HPDE6-E6E7 (cell line): ENCODE data around the gene ATG5.

Experiments used
- DNase-seq: peaks from one replicate; pipeline ENCODE4 v3.0.0; 2011; ENCODE audit warnings: missing footprints; ENCODE audit errors: extremely low spot score

Gene ATG5

DNA sequence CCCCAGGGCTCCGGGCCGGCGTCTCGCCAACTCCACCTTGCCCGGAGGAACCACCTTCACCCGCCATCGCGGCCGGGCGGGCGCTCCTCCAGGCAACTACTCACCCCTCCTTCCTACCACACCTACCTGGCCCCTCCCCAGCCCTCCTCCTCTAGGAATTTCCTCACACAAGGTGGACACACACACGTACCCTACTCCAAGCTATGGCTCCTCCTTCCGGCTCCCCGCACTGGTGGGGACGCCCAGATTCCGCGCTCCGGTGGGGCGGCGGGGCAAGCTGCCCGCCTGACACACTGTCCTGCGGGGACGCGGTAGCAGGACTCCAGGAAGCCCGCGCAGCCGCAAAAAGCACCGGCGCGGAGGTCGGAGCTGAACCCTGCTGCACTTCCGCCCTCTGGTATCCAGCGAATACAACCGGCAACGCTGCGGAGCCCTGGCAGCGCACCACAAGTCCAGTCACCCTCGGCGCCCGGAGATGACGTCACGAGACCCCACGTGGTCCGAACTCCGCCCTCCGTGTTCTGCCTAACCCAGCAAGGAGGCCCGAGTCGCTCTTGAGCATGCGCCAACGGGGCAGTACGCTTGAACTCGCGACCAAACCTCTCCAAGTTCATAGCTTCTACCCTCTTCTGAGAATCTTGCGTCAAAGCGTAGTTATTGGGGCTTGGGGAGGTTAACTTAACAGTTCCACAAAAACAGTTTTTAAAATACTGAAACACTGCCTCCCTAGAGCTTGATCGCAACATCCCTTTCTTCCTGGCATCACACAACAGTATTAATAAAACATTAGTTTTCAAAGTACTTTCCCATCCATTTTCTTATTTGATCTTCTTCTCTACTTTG lies at the start of gene ATG5:
TSS of gene ATG5 (minus strand) at position 425 of the 843 bp plus-strand sequence. CDS start 9,552 bp downstream, outside the sequence.
- DNase-seq, result peak; percentile 99

DNA sequence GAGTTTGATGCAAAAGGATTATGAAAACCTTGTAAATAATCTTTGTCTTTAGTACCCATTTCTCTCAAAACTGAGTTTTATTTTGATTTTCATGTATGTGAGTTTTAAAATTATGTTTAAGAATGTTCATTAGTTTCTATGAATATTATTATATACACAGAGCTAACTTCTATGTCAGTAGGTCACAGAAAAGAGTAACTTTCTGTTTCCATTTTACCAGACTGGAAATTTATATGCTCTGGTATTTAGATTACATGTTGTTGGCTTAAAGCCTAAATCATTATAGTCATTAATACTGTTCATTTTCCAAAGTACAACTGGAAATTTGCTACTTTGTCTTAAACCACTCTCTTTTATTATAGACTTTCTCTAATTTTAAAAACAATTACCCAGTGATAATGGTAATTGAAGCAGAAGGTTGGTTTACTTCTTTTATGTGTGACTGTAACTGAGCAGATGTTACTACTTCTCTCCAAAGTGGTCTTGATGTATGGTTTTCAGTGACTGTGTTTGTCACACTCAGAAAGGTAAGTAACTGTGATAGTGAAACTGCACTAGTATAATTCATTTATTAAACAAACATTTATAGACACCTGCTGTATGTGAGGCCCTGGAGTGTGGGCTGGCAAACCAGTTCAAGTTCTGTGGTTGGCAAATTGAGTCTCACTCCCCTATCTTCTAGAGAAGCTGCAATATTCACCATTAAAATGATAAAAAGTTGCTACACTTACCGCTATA lies 48.1 kb upstream of the ATG5 start:
- DNase-seq, result no peak

DNA sequence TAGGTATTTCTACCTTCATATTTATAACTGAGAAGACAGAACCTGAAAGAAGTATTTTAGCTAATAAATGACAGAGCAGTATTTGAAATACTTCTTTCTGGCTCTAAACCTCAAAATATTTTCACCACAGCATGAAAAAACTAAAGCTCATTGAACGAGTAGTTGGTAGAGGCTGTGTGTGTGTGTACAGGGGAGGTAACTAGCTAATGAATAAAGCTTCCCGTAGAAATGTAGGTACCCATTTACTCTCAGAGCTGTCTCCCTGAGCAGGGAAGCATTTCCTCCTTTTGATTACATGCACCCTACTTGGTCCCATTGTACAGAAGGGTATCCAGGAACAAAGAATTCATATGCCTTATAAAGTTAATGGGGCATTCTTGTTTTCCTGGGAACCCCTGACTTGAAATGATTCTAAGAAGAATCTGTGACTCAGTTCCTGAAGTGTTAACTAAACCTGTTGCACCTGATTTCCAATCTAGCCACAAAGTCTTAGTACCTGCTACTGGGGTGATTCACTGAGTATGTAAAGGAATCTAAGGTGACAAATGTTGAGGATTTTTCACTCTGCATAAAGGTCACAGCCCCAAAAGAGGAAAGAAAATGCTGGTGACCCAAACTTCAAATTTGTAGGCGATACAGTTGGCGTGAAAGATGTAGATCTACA lies 47.4 kb upstream of the ATG5 start:
- DNase-seq, result no peak

DNA sequence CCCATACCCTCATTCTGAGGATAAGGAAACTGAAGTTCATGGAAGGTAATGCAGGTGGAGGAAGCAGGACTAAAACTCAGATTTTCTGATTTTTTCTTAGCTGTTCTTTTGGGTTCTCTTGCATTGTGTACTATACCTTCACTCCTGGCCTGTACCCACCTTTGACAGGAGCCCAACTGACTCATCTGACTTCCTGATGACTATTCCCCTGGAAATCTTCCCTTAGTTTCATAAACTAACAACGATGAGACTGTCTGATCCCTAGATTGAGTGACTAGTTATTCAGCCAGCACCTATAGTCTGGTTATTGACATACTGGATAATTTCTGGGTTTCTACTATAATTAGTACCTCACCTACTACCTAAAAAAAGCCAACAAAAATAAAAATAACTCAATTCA lies 45.1 kb upstream of the ATG5 start:
- no peak for DNase-seq

DNA sequence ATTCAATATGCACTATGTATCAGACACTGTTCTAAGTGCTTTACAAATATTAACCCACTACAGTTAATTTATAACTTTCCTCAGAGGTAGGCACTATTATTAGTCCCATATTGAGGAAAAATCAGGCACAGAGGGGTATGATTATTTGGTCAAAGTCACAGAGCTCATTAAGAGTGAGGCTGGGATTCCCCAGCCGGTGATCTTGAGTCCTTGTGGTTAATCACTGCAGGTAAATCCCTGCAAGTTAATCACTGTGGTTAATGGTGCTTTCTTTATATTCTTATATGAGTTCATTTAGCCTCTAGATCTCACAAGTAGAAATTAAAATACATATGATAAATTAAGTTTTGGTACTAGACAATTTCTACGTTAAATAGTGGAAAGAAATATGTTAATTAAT lies 44.2 kb upstream of the ATG5 start:
- DNase-seq, result no peak

DNA sequence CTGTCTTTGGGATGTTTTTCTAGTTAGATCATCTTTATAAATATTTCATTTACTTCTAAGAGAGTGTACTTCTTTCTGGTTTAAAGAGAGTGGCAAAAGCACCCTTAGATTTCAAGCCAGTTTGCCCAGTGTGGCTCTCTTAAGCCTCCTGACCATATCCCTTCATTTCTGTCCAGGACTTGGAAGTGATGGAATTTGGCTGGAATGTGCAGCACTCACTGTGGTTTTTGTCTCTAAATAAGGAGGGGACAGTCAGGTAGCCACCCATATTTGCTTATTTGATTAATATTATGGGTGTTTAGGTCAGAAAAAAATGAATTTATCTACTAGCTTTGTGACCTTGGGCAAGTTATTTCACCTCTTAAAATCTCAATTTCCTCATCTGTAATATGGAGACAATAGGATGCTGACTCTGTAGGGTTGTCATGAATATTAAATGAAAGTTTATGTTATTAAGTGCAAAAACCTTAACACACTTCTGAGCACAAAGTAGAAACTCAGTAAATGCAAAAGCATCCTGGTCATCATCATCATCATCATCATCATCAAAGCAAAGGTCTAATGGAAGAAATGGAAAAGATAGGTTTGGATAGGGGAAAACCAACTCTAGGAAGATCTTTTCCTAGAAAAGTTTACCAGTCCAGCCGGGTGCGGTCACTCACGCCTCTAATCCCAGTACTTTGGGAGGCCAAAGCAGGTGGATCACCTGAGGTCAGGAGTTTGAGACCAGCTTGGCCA lies 38.0 kb upstream of the ATG5 start:
- no peak for DNase-seq

DNA sequence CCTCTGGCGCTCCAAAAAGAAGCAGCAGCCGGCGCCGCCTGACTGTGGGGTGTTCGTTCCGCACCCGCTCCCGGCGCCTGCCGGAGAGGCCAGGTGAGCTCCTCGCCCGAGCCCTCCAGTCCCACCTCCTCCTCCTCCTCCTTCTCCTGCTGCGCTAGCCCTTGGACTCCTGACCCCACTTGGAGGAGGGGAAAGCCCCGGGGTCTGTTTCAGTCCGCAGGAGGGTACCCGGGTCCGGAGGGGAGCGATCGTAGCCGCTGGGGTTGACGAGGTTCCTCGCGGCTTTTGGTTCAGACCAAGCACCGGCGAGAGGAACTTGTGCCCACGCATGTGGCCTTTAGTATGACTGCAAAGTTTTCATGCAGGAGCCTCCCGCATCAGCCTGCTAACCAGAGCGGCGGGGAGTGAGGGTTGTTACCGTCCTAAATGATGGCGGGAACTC lies 35.5 kb upstream of the ATG5 start:
- DNase-seq, result no peak

DNA sequence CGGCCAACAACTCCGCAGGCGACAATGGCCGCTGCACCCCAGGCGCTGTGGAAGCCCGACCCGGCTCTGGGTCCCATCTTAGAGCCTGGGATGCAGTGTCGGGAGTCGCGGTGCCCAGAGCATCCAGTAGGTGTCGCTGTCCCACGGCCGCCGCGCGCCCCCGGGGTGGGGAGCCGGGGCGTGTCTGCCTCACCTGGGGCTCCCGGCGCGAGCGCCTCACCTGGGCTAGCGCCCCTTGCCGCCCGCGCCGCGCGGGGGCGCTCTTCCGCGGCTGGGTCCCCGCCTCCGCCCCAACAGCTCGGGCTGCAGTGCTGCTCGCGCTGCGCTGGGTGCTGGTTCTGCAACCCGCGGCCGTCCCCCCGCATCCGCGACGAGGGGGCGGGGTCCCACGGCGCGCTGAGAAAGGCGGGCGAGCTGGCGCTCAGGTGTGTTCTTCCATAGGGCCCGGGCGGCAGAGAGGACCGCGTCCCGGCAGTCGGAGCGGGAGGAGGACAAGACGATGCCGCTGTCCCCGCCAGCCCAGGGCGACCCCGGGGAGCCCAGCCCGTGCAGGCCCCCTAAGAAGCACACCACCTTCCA lies 34.9 kb upstream of the ATG5 start, which contains the start of gene CRYBG1:
TSS of gene CRYBG1 (plus strand) at position 308 of the 579 bp plus-strand sequence. CDS start at position 500, 192 bp downstream.
- peak; percentile 92 for DNase-seq

DNA sequence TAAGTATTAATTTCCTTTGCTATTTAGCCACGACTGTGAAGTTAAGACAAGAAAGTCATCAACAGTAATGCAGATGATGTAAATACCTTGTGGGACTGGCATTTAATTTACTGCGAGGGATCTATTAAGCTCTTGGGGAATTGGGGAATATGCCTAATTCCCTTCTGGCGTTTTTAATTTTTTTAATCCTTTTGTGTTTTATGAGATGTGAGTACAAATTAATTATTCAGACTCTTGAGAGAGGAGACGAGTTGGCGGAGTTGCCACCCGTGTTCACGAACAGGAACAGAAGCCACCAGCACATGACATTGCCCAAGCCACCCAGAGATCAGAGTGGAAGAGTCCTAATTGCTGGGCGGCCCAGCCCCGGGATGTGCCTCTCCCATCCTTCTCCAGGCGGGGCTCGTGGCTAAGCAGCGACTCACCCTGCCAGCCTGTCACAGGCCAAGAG lies 34.4 kb upstream of the ATG5 start:
- DNase-seq, result no peak

DNA sequence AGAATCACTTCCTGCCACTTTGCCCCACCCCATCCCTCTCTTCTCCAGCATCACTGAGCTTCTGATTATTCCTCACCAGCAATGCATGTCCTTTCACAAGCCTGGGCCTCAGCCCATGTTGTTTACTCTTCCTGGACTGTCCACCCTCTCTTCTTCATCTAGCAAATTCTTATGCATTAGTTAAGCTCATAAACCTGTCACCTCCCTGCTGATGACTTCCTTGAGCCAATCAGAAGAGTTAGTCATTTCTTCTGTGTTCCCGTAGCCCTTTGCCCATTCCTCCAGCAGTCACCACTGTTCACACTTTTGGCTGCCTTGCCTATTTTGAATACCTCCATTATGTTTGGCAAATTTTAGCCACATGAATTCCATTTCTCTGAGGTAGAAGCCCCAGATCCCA lies 30.8 kb upstream of the ATG5 start:
- DNase-seq, result no peak

DNA sequence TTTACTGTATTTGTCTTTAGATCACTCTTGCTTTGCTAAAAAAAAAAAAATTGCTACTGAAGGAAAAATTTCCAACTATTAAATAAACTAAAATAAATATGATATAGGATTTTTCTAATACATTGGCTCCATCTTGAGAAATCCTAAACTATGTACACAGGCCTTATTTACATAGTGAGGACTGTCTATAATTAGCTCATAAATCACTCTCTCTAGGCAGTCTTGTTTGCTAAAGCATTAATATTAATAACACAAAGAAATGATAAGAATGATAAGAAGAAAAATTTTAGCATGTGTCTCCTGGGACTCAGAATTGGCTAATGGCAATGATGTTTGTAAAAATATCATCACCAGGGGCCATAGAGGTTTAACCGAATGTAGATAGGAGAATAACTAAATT lies 21.7 kb upstream of the ATG5 start:
- no peak for DNase-seq

DNA sequence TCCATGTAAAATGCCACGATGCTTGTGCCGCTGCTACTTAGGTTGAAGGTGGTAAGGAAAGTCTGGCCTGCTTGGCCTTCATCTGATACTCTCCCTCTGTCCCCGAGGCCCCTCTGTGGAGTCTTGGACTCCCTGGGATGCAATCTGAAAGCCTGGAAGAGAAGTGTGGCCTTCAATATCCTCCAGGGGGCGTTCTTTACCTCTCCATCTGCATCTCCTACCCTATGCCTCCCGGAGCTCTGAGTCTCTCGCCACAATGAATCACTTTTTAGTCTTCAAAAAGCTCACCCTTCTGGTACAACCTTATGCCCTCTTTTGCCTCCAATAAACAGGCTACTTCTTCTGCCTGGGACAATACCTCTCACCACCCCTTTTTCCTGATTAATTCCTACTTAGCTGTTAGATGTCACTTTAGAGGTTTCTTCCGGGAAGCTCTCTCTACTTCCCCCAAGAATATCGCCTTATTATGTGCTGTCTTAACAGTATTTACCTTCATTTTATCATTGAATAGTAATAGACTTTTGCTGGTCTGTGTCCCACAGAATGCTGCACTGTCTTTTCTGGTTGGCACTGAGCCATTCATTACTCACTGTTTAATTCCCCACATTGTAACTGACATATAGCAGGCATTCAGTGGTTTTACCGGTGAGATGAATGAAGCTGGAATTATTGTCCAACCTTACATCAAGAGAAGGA lies 13.9 kb upstream of the ATG5 start:
- DNase-seq, result peak; percentile 88

DNA sequence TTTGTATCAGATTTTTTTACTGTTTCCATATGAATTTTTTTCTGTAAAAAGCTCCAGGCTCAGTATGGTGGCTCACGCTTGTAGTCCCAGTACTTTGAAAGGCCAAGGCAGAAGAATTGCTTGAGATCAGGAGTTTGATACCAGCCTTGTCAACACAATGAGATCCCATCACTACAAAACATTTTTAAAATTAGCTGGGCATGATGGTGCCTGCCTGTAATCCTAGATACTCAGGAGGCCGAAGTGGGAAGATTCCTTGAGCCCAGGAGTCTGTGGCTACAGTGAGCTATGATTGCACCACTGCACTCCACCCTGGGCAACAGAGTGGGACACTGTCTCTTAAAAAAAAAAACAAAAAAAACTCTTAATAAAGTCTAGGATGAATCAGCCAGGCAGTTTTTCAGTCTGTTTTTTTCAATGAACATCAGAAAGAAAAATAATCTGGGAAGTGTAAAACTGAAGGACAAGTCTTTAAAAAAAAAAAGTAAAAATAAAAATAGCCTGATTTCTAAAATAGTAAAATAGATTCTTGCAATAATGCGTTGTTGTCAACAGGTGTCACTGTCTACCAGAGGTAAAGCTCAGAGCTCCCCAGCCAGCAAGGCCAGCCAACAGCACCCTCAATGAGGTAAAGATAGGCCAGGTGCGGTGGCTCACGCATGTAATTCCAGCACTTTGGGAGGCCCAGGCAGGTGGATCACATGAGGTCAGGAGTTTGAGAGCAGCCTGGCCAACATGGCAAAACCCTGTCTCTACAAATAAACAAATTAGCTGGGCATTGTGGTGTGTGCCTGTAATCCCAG lies 9.3 kb upstream of the ATG5 start:
- DNase-seq, result peak; percentile 34

DNA sequence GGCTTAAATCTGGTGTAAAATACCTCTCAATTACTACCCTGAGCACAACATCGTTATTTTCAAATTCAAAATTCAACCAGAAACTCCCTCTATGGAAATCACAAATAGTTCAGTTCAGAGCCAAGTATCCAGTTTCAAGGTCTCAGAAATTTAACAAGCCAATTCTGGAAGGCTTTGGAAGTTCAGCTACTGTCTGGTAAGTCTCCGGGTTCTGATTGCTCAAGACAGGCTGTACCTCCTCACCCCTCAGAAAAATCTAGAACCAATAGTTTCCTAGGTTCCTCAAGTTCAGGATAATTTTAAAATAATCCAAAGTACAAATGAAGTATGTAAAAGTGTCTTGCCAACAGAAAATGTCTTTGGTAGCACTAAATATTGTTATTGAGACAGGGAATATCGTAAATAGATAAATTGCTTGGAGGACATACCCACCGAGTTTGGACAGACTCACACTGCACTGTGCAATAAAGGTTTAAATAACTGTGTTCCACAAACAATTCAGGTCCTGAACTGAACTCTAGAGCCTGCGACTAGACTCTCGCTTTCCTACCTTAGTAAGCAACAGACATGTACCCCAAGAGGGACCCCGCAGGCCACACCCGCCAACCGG lies 729 bp downstream of the ATG5 start:
- peak; percentile 10 for DNase-seq

DNA sequence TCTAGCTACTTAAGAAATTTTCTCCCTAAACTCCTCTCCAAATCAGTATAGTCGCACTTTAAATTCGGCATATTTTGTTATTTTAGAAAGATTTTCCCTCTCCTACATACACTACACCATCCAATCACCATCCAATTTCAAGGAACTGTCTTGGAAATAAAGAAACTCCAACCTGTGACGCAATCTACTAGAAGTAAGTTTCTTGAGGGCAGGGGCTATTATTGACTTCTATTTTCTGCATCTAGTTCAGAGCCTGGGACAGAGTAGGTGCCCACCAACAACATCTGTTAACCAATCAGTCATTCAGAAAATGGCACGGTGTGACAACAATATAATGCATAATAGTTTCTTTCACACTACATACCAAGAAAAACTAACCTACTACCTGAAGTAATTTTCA lies 3.6 kb downstream of the ATG5 start:
- no peak for DNase-seq

DNA sequence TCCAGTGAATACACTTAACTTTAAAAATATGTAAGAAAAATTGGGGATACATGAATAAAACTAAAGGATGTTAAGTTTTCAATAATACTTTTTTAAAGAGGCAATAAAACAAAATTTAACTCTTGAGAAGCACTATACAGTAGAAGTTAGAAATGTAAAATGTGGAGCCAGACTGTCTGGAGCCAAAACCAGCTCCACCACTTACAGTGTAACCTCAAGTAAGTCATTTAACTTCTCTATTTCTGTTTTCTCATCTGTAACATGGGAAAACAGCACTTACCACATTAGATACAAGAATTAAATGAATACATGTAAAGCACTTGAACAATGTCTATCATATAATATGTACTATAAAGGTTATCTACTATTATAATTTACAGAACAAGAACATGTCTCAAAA lies 6.7 kb downstream of the ATG5 start:
- no peak for DNase-seq

DNA sequence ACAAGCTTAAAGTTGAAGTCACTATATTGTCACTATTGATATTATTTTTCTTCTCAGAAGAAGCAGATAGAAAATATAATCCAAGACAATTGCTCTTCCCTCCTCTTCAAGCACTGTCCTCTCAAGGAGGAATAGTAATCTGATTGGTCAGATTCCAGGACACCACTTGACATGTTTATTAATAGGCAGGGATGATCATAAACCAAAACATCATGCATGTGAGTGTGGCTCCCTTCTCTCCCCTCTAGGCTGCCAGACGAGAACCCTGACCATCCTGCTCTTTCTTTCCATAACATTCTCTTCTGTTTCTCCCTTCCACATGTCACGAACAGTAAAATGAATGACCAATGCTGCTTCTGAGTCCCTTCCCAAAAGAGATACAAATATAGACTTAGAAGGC lies 7.5 kb downstream of the ATG5 start:
- no peak for DNase-seq

DNA sequence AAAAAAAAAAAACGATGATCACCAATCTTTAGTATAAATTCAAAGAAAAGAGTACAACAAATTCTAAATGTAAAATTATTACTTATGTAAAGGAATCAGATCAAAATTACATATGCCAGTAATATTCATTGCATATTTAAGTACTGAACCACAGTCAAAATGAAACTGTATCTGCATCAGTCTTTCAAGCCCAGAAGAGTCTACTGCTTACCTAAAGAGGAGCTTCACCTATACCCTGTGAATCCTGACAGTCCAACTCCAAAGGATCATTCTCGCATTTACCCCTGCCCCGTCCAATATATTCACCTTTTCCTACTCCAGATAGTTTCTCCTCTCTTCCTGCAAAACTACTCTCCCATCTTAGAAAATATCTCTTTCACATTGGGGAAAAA lies 9.2 kb downstream of the ATG5 start:
- no peak for DNase-seq

DNA sequence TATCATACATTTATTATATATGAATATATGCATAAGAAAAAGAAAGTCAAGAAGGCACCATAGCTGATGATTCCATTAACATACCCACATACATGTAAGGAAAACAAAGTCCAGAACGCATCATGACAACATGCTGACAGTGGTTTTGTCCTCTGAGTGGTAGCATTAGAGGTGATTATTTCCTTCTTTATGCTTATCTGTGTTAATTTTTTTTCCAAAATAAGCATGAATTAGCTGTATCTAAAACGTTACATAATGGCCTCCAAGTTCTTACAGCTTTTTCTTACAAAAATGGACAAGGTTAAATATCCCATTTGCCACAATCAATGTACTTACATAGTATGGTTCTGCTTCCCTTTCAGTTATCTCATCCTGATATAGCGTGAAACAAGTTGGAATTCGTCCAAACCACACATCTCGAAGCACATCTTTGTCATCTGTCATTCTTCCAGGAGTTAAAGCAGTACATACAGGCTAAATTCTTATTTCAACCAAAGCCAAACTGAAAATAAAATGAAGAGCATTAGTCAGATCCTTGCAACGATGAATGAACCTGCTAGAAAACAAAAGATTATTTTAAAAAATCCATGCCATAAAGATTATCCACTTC lies 9.7 kb downstream of the ATG5 start:
- no peak for DNase-seq
